ENCODE data around the gene DRD2.

Gene DRD2

DNA sequence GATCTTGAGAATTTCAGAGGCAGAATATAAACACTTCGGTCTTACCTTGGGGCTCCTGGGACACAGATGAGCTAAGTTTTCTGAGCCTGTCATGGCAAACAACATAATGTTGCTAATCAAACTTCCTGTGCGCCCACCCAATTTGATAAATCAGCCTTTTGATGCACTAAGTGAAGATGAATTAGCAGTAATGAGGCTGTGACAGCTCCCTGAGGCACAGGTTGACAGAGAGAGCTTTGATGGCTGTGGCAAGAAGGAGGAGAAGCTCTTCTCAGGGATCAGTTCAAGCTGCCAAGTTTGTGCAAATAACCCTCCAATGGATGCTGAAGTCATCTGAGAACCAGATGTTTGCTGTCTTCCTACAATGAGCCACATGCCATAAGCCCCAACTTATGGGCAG lies 34.4 kb downstream of the DRD2 start:
- no peak for DNase-seq

DNA sequence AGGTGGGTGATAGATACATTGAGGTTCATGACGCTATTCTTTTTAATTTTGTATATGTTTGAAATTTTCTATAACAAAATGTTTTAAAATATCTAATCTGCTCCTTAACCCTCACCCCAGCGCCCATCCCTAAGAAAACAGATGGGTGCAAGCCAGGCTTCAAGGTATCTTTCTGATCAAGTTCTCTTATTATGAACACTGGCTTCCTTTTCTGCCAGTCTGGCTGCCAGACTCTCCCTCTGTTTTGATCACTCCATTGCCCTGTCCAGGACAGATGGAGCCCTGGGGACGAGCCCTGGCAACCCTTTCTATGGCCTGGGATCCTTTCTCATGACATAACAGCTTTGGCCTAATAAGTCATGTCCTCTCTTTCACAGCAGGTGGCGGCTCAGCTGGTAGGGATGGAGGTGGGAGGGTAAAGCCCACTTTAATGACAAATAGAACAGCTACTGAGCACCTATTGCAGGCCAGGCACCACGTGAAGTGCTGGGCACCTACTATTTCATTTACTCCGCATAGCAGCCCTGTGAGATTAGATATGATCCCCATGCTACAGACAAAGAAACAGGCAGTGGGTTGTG lies 38.4 kb downstream of the DRD2 start:
- DNase-seq, result no peak

DNA sequence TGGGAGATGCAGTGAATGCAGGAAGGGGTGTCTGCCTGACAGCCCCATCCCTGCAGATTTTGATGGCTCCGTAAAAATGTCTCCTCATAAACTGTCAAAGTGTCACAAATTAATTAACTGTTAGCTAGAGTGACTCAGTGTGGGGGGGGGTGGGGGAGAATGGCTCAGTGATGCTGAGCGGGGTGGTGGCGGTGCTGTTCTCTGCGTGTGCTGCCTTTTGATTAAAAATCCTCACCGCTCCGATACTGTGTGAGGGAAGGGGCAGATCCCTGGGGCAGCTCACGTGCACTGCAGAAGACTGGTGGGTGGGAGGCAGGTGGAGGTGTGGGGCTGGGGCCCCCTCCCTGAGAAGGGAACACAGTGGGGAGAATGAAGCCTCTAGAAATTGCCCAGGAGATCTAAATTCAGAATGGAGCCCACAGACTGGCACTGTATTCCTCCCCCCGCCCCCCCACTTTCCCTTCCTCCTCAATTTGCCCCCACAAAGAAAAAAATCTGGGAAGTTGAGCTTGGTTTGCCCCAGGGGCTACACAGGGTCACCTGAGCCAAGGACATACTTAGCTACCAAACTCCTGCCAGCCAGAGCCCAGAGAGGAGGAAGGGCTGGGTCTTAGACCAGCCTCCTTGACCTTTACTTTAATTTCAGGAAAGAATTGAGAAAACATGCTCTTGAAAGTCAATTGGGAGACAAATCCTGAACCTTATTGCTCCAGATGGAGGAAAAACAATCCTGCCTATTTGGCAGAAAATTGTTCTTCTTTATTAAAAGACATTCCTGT lies 39.8 kb downstream of the DRD2 start:
- DNase-seq, result no peak

DNA sequence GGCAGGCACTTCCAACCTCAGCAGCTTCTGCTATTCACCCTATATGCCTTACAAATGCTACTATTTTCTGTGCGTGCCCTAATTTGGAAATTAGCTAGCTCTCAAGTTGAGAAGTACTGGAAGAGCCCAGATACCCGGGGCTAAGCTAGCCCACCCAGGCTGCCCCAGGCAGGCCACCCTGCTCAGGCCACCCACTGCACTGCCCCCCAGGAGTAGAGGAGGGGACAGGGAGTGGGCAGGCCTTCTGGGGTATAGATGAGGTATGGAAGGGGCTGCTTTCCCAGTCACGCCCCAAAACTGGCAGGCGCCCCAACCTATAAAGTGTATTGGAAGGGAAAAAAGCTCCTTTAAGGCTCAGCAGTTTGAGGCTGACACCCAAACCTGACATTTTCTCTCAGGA lies 43.5 kb downstream of the DRD2 start:
- DNase-seq, result no peak

DNA sequence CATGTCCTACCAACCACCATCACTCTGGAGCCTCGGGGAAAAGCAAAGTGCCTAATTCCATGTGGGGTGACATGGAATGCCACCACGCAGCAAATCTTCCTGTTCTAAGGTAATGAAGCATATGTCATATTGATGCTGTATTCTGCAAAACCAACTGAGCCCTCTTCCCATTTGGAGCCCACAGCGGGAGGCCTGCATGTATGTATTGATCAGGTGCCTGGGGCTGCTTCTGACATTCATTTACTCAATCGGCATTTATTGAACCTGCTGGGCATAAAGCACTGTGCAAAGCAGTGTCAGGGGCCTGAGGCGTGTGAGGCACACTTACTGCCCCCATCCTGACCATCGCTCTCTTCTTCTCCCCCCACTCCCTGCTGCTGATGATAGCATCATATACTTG lies 48.5 kb downstream of the DRD2 start:
- no peak for DNase-seq

DNA sequence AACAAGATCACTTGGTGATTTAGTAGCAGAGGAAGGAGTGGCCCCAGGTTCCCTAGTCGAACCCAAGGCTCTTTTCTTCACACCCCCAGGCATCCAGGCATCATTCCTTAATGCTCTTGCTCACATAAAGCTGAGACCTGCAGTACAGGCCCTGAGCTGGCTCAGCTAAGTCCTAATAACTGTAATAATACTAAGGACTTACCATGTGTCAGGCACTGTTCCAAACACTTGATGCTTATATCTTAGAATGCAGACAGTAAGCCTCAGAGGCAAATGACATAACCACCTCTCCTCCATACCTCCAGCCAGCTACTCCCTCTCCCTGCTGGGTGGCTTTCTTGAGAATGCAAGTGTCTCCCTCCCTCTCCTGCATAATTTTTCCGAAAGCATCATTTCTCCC lies 54.4 kb downstream of the DRD2 start:
- no peak for DNase-seq

DNA sequence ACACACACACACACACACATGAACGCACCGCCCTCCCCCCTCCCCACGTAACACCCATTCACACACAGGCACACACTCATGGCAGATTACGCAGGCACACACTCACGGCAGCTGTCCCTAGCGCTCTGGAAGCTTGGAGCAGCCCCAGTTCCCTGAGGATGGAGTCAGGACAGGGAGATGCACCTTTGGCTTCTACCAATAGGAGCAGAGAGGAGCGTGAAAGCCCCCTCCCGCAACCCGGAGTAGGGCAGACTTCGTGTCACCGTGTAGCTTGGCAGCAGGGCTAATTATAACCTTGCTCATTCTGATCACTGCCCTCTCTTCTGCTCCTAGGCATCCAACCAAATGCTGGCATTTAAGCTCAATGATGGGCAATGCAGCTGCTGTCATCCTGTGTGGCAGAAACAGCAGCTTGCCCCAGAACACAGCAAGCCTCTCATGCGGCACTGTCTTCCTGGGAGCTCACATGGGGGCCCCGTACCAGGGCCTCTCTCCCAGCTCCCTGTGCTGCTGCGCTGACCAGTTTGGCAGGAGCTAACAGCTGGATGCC lies 55.7 kb downstream of the DRD2 start:
- no peak for DNase-seq

DNA sequence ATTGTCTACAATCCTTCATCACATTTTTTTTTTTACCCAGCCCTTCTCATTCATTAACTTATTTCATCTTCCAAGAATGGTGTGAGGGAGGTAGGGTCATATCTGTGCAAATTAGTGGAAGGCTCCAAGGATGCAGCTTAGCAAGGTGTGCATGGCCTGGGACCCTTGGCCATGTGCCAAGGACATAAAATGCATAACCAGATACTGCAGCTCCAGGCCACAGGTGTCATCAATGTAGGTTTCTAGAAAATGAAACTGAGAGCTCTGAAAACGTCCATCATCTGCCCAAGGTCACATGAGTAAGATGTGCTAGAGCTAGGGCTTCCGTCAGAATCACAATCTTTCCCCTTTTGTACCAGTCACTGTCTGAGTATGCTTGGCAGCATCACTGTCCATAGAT lies 57.8 kb downstream of the DRD2 start:
- no peak for DNase-seq

DNA sequence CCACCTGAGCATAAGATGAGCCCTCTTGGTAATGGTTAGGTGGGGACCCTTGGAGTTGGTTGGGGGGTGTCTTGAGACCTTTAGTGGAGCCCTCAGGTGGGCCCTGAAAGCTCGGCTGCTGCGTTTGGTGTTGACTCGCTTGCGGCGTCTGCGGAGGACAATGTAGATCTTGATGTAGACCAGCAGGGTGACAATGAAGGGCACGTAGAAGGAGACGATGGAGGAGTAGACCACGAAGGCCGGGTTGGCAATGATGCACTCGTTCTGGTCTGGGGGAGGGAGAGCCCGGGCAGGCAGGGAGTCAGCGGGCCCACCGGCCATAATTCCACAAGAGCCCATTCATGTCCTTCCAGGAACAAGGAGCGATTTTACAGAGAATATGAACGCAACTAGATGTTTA lies 59.9 kb downstream of the DRD2 start:
- no peak for DNase-seq

DNA sequence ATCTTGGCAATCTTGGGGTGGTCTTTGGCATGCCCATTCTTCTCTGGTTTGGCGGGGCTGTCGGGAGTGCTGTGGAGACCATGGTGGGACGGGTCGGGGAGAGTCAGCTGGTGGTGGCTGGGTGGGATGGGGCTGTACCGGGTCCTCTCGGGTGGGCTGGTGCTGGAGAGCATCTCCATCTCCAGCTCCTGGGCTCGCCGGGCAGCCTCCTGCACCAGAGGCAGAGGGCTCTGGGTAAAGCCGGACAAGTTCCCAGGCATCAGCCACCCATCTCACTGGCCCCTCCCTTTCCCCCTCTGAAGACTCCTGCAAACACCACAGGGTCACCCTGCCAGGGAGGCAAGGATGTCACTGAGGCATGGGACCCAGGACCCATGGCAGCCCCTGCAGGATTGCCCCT lies 62.5 kb downstream of the DRD2 start:
- no peak for DNase-seq

DNA sequence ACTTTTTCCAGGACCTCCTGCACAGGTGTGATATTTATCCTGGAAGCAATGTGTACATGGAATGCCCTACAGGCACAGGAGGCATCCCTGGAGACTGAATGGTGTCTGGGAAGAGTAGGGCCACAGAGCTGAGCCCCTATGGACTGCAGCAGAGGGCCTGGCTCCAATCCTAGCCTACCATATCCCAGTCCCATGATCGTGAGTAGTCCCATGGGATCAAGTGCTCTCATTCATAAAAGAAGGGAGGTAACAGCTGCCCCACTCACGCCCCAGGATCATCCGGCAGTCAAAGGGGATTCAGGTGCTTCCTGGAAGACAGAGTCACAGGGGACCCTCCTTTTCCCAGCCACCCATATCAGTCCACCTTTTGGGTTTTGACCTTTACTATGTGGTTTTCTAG lies 63.7 kb downstream of the DRD2 start:
- no peak for DNase-seq

DNA sequence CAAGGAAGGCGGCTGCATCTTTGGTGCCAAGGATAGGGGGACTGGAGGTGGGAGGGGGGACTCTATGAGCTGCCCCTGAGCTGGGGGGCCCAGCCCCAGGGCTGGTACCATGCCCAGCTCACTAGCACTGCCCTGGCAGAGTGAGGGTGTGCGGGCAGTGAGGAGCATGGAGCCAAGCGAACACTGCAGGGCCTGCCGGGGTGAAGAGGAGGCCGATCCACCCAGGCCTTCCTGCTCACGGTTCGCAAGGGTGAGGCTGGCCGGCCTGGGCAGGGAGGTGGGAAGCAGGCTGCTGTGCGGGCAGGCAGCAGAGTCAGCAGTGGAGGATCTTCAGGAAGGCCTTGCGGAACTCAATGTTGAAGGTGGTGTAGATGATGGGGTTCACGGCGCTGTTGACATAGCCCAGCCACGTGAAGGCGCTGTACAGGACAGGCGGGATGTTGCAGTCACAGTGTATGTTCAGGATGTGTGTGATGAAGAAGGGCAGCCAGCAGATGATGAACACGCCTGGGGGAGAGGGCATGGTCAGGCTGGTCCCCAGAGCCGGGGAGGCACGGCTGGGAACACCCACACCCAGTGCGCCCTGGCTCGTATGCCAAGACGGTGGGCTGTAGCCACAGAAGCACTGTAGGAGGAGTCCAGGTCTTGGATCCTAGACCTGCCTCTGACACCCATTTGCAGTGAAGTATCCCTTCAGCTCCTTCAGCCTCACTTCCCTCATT lies 64.6 kb downstream of the DRD2 start:
- no peak for DNase-seq

DNA sequence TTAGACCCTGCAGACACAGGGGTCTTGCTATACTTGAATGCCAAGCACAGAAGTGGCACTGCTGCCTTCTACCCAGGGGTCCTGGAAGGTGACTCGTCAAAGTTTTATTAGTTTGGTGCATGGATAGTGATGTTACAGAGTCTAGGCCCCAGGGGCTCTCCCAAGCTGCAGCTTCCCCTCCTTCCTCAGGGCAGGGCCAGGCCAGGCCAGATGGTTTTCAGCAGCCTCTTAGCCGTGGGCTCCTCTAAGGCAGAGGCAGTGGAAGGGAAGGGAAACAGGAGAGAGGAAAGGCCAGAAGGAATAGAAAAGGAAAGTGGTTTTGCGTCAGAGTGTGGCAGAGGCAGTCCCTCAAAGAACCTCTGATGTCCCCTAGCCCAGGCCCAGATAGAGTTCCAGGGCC lies 65.7 kb downstream of the DRD2 start:
- DNase-seq, result no peak

DNA sequence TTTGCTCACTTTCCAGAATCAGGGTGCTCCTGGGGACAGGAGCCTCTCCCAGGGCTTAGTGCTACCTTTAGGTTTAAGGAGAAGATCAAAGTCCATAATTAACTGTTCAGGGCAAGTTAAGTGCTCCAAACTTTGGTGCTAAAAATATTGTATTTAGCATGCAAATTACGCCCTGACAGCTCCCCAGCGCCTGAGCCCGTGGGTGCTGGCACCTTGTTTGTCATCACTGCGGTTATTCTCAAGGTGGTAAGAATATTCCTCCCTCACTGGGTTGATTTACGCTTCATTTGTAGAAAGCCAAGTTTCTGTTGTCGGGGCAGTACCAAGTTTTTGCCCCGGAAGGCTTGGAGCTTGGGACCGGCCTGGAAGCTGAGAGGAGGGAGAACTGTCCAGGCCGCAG lies 66.3 kb downstream of the DRD2 start:
- DNase-seq, result no peak

DNA sequence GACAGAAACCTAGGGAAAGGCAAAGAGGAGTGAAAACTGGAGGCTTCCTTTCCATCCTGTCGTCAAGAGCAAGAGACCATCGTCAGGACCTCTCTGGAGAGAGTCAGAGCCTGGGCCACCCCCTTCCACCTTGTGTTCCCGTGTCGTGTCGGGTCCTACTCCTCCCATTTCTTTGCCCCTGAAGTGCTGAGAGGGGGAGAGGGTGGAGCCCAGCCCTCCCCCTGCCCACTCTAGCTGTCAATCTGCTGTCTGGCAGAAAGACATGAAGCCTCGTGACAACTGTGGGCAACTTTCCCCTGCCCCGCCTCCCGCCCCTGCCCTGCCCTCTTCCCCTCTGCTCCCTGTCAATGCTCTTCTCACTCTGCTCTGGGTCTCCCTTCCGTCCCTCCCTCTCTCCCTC lies 67.0 kb downstream of the DRD2 start:
- DNase-seq, result no peak

DNA sequence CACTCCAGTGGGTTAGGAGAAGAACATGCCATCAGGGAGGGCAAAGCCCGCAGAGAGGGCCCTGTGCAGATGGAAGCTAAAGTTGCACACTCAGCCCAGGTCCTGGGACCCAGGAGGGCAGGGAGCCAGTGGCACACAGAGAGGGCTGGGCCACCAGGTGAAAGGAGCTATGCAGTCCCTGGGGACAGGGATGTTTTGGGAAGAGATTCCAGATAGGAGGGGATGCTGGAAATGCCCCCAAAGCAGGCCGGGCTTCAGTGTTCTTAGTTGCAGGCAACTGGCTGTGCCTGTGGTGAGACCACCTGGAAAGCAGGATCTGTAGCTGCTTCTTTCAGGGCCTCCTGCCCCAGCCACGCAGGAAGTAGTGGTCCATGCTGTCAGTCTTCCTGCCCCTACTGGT lies 68.0 kb downstream of the DRD2 start:
- DNase-seq, result no peak

DNA sequence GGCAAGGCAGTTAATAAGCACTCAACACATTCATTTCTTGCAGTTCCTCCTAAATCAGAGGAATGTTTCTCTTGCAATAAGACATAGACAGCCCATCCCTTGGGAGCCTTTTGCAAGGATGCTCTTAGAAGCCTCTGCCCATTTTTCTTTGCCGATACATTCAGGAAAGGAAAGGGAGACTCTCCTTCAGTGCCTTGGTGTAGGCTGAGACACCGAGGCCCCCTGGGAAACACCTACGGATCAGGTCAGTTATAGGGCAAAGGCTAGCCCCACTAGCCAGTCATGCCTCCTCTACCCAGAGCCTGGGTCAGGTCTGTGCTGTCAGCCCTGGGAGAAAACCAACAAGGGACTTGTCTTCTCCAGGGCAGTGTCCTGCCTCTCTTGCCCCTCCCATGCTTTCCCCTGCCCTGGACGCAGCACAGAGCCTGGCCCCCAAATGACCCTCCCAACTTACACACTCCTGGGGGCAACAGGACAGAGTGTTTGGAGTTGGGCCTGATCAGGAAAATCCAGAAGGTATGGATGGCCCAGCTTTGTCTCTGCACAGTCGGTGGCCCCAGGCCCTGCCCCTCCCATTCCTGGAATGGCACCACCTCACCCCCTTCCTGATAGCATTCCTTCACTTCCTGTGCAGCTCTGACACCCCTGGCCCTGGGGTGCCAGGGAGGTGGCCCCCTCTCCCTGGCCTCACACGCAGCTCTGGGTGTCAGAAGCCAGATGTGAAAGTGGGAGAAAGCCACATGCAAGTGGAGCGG lies 69.3 kb downstream of the DRD2 start:
- no peak for DNase-seq

DNA sequence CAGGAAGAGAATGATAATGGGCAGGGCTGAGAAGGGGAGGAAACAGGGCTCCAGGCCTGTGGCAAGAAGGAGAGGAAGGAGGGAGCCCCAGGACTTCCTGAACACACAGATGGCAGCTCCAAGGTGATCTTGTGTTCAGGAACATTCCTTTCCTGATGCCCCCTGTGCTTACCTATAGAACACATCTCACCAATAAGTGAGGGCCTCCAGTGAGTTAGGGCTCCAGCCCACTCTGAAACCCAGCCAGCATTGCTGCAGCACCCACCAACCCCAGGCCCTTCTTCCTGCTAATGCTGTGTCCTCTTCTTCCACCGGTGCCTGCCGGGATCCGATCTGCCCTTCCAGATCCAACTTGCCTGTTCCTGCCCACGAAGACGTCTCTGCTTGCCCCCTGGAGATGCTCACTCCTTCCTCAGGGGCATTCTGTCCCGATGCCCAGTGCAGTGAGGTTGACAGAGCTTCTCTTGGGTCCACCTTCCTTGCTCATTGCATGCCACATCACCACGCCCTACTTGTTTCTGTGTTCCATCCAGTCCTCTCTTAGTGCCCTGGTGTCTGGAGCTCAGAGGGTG lies 70.3 kb downstream of the DRD2 start:
- no peak for DNase-seq

DNA sequence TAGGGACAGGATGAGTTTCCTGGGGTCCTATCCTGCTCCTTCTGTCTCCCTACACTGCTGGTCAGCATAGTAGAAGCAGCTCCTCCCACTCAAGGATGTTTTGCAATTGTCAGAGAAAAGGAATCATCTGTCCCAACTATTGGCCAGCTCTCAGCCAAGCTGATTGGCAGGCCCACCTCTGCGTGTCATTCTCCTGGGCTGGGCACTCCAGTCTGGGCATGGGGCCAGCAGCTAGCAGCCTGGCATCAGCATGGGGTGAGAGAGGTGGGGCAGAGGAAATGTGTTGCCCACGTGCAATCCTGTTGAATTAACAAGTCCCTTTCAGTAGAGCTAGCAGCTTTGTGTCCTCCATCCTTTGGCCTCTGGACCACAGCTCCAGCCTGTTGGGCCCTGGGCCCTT lies 73.5 kb downstream of the DRD2 start:
- no peak for DNase-seq

DNA sequence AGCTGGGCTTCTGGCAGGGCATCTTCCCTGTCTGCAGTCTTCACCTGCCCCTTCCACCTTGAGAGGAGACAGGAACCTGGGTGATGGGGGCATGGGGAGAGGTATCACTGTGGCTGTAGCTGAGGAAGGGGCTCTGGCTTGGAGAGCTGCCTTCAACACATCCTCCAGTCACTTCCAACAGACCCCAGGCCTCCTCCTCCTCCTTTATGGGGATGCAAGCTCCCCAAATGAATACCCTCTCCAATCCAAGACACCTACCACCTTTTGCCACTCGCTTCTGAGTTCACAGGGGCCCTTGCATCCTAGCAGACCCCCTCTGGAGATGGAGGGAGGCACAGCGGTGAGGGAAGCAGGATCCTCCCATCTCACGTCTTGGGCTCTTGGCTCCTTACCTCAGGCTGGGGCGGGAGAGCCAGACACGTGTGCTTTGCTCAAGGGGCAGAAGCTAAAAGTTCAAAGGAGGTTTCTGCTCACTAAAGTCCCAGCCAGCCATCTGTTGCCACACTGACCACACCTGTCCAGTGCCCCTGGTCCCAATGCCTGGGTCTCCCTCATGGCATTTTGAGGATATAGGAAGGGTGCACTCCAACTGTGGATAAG lies 74.5 kb downstream of the DRD2 start:
- DNase-seq, result no peak

DNA sequence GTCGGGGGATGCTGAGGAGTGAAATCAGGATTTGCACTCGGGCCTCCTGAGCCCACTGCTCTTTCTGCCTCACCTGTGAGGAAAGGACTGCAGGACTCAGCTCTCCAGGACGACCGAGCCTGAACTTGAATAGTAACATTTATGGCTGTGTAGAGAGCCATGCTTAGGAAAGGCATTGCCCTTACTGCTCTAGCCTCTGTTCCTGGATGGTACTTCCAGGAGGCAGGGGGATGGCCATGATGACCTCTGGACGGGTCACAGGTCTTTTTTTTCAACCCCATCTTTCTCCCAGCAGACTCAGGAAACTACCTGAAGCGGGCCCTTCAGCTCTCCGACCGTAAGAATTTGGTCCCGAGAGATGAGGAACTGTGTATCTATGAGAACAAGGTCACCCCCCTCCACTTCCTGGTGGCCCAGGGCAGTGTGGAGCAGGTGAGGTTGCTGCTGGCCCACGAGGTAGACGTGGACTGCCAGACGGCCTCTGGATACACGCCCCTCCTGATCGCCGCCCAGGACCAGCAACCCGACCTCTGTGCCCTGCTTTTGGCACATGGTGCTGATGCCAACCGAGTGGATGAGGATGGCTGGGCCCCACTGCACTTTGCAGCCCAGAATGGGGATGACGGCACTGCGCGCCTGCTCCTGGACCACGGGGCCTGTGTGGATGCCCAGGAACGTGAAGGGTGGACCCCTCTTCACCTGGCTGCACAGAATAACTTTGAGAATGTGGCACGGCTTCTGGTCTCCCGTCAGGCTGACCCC lies 76.3 kb downstream of the DRD2 start:
- DNase-seq, result no peak

DNA sequence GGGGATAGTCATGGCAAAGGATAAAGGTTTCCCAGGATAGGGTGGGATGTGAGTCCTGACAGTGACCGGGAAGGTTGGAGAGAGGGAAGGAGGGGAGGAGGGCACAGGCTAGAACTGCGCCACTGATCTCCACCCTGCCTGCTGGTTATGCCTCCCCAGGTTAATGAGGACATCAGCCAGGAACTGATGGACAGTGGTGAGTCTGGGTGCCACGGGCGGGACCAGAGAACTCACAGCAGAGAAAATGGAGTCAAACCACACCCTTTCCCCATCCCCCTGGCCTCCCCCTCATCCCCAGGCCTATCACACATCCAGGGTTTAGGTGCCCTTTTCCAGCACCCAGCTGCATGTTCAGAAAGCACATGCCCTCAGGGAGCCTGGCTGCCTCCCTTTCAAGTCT lies 77.4 kb downstream of the DRD2 start:
- no peak for DNase-seq

All from CD4-positive, alpha-beta T cell treated with Interleukin-17A for 1 hour (primary cell).